ENCODE measurements around the gene APPL2.

The APPL2 gene

DNA sequence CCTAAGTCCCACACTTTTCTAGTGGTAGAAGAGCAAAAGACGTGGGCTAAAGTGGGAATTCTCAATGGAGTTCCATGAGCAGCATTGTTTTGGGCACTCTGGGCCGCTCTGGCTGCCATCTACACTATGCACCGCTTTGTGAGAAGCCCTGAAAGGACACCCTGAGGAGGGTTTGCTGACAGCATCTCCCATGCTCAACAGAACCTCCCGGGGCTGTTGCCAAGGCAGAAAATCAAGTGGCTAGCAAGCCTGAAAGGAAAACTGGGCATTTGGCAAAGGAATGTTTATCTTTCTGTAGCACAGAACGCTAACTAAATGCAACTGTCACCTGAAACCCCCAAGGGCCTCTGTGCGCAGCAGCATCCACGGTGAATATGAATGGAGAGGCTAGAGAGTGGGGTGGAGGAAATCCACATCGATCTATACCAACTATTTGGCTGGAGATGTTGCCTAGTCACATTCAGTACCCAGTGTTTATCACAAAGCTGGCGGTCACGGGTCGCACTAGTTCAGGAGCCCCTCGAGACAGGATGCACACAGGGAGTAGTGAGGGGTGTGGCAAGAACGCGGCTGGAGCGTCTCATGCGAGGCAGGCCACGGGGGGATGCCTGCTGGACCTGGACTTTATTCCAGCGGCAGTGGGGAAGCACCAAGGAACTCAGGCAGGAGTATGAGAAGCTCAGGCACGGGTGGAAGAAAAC, 14.2 kb downstream of the APPL2 start:
- no peak for DNase-seq

DNA sequence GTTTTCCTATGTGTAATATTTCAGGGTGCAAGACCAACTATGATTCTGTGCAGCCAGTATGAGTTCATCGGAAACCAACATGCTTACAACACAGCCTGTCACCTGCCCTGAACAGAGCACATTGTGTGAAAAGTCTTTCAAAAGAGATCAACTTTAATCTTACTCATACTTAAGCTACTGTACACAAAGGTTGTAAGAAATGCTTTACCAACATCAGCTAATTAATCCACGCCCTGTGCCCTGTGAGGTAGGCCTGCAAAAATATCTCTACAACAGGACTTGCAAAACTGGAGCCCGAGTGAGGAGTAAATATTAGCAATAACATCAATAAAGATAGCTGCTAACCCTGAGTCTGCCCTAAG, 15.1 kb downstream of the APPL2 start:
- DNase-seq, result no peak

DNA sequence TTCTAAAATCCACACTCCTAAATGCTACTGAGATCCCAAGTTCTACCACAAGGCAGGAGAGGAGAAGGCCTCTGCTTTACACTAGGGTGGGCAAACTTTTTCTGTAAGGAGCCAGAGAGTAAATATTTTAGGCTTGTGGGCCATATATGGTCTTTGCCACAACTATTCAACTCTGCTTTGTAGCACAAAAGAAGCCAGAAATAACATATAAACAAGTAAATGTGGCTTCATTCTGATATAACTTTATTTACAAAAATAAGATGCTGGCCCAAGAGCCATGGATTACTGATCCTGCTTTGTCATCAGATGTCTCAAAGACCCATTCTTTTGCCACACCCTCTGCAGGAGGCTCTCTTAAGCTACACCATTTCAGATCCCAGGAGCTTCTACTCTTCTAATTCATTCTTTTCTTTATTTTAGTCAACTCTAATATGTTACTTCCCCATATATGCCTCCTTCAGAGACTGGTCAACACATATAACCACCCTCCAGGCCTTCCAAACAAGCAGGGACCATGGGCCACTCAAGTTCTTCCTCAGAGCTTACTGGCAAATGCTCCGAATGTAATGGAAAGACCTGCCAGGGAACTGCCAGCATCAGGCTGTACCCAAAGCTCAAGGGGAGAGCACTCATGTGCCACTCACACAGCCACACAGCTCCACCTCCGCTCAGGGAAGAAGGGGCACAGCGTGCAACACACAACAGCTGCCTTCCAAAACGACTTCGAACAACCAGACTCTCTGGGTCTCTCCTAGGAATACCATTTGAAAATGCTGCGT, 15.6 kb downstream of the APPL2 start:
- no peak for DNase-seq

DNA sequence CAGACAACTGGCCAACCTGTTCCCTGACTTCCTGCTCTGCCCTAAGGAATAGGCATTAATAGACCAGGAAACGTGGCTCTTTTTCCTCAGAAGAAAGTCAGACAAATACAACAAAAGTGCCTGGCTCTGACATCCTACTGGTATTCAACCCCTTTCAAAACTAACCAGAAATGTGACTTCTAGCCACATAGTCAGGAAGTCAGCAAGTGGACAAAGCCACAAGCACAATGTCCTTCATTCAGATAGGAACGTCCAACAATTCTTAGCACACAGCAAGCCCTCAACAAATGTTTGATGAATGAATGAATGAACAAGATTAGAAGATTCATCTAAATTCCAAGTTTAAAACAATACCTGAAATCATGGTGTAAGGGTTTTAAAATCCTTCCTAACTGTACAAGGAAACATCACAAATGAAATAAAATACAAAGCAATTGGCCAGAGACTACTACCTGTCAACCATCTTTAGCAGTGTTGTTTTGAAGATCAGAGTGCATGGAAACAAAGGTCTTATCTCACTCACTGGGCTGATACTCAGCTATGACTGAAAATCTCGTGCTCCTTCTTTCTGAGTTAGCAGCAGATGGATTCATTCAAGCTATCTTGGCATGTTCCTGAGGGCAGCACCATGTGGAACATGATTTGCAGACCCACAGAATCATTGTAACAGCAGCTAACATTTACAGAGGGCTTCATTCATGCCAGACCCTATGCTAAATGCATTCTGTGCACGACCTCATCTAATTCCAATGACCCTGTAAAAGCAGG, 16.5 kb downstream of the APPL2 start:
- DNase-seq, result no peak

DNA sequence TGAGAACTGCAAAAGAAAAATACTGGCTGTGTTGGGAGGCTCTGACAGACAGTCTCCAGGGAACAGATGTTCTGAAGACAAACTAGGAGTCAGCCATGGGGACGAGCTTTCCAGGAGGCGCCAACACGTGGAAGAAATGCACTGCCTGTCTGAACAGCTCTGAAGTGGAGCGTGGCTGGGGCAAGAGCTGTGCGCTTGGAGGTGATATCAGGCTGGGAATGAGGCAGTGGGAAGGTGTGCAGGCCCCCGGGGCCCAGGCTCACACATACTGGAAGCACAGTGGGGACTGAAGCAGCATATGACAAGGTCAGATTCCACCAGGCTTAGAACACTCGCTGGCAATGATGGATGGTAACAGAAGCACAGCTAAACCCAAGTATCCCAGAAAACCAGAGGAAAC, 17.5 kb downstream of the APPL2 start:
- DNase-seq, result no peak

DNA sequence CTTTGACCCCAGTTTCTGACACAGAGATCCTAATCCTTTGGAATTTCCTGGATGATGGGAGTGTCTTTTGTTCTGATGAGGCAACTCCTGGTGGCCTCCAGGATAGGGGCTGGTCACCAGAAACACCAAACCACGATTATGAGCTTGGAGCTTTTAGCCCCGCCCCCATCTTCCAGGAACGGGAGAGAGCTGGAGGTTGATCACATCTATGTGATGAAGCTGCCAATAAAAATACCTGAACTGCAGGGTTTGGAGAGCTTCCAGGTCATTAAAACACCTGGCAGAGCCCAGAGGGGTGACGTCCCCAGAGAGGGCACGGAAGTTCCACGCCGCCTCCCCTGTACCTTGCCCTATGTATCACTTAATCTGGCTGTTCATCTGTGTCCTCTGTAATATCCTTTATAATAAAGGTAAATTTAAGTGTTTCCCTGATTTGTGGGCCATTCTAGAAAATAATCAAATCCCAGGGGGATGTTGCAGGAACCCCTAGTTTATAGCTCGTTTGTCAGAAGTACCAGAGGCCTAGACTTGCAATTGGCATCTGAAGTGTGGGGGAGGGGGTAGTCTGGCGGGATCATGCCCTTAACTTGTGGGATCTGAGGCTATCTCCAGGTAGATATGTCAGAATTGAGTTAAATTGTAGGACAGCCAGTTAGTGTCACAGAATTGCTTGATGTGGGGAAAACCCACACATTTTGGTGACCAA, 21.2 kb downstream of the APPL2 start:
- DNase-seq, result no peak

DNA sequence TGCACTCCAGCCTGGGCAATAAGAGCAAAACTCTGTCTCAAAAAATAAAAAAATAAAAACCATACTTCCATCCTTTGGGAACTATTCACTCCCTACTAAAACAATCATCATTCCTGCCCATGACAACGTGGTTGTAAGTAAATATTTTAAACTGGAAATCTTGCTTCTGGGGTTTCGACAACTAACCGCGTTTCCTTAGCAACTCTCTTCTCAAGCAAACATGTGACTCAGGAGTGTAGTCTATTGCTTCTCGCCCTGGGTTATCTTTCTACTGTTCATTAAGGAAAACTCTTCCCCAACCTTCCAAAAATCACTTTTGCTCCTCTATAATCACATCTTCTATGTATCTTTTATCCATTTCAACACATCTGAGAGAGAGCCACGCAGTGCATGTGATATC, 21.8 kb downstream of the APPL2 start:
- no peak for DNase-seq

DNA sequence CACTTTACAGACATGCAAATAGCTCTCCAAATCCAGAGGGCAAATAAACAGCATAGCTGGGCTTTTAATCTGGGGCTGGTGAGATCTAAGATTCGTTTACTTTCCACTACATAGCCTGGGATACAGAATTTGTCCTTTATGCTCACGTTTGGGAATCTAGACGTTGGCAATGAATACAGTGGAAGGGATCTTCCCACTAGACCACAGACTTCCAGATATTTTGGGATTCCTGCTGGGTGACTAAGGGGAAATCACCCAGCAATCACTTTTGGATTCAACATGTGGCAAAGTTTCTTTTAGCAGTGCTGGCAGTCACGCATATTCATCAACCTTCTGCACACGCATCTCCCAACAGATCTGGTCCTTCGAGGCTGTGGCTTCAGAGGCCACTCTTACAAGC, 23.5 kb downstream of the APPL2 start:
- no peak for DNase-seq

DNA sequence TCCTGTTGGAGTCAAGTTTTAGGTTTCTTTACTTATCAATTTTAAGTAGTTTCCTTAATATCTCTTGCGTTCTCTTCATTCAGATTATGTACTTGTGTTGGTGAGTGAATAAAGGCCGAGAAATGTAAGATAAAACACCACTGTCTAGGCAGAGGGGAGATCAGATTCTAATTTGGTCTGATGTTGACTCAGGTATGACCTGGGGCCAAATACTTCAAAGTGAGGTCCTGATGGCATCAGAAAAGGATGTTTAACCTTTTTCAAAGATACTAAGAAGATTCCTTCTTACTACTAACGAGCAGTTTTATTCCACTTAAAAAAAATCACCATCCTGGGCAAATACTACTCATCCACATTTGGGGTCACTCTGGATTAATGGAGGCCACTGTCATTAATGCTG, 26.9 kb downstream of the APPL2 start:
- DNase-seq, result no peak

DNA sequence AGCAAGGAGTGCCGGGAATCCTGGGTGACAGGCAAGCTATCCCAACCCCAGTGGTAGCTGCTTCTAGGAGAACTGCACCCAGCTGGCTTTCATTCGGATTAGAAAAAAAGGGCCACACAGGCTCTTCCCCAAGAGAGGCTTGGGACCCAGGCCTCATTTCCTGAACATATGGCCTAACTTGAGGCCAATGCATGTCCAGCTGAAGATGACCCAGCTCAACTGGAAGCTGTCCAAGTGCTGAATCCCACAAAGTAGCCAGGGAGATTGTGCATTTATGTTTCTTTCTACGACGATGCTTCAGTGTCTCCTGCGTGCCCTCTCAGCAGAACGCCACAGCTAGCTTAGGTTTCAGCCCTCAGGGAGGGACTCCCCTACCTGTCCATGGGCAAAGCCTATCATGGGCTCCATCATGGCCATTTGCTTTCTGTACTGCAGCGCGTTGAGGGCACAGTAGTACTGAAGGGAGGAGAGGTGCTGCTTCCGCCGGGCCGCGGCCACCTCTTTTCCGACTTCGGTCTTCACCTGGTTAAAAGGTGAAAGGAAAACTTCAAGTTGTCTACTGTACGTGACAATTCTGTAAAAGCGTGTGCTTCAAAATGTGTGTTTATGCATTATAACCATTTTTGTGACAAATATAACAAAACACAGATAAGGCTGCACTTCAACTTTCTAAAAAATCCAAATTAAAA, 29.1 kb downstream of the APPL2 start:
- DNase-seq, result no peak

DNA sequence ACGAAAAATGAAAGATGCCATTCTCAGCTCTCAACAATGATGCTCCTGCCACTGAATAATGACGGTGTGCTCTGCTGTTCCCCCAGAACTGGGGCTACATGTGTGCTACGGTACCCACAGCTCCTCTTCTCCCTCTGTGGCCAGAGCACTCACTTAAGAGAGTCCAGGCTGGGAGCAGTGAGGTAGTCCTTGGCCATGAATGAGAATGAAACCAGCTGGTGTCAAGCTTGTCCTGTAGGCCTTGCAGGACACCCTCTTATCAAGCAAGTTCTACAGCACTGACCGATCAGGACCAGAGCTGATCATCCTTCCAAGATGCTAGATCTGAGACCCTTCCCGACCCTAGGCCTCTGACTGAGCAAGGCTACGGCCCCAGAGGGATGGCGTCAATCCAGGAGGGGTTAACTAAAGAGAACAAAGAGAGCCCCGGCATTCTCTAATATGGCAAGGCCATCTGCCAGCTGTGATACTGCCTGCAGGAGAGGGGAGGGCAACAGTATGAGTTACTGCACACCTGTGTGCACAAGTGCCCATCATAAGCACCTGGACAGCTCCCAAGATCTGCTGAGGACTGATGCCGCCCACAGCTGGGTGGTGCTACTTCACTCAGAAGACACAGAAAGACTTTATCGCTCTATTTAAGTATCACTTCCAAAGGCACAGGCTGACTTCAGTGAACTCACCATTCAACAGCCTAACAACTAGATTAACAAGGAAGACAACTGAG, 30.5 kb downstream of the APPL2 start:
- DNase-seq, result no peak

DNA sequence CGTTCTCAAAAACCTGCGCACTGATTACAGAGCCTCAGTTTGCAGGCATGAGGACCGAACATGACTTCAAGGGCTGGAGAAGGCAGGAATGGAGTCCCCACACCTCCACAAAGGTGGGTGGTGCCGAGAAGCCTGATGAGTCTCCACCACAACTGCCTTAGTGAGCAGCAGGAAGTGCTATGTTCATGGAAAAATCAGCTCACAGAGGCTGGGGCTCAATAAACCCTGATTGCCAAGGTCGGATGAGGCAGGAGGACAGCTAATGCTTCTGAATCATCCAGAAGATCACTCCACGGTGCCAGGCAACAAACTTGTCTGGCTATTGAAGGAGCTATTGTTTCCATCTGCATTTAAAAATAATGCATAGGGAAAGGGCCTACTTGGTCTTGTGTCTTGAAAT, 31.1 kb downstream of the APPL2 start:
- no peak for DNase-seq

DNA sequence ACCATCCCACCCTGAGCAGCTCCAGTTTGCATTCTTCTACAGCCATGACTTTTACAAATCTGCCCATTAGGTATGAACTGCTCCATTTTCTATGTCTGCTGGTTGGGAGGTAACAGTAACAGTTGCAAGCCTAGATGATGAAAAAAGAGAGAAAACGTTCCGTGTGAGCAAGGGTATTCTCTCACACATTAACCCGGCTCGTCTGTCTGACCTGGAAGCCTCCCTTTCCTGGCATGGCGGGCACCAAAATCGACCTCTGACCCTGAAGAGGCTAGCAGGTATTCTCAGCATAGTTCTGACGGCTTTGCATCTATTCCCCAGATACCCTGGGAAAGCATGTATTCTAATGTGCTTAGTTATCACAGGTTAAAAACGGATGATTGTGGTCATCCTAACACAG, 31.8 kb downstream of the APPL2 start:
- no peak for DNase-seq

DNA sequence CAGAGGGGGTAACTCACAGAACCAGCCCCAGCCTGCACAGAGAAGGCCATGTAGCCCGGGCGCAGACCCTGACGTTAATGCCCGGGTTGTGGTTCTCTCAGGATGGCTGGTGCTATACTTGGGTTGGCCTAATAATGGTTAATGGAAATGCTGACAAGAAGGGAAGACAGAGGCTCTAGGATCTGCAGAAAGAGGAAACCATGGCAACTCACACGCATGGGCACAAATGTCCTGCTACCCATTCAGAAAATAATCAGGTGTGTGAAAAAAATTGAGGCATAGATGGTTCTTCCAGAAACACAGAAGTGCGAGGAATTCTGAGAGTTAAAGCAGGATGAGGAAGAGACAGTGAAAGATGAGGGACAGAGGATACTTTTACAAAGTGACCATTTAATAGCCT, 33.8 kb downstream of the APPL2 start:
- DNase-seq, result no peak

DNA sequence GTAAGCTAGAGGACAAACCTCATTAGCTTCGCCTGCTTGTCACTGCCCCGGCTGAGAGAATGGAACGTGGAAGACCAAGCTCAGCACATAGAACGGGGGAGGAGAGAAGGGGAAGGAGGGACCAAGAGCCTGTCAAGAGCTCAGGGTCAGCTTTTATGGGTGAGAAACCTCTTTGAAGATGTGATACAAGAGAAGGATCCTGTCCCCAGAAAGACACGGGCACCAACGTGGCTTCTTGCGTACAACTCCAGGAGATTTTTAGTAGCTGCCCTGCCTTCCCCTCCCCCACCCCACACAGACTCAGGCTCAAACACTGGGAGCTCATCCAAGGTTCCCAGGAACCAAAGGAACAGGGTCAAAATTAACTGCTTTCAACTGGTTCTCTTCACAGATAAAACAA, 34.7 kb downstream of the APPL2 start:
- DNase-seq, result peak; percentile 35

DNA sequence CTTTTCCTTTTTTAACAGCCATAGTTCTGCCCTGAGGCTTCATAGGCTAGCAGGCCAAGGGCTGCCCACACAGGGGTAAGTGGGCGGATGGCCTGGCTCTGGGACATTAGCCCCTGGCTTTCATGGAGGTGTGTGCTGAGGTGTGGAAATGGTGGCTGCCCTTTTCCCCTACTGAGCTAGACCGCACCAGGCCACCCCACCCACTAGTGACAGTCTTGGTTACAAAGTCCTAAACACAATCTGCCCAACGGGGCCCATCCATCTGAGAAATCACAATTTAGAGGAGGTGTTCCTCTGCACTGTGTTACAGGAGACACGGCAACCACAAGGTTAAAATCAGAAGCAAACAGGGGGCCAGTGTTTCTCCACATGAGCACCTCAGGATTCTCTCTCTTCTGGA, 35.6 kb downstream of the APPL2 start:
- DNase-seq, result no peak

DNA sequence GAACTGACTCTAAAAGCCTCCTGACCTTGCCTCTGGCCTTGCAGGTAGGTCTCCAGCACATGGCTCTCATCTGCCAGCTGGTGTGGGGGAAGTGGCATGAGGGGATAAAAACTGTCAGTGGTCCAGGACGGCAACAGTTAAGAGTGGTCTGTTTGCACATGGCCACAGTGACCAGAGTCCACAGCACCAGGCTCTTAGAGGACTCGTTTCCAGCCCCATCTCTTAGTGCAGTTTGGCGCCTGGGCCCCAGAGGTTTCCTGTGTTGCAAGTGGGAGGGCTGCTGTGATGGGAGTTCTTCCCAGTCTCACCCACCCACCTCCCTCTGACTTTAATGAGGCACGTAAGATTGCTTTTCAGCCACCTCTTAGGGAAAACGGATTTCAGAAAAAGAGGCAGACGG, 37.0 kb downstream of the APPL2 start:
- DNase-seq, result no peak

DNA sequence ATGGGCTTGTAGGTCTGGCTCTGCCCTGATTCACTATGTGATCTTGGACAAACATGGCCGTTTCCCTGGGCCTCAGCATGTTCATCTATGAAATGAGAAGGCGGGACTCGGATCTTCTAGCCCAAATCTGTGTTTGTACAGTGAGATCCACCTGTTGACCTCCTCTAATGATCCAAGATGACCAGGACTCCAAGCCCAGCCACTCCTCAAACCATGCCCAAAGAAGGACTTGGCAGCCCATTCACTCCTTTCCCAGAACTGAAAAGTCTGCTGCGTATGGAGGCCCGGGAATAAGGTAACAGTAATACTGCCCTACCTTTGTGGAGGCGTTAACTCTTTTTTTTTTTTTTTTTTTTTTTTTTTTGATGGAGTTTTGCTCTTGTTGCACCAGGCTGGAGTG, 39.9 kb downstream of the APPL2 start:
- no peak for DNase-seq

DNA sequence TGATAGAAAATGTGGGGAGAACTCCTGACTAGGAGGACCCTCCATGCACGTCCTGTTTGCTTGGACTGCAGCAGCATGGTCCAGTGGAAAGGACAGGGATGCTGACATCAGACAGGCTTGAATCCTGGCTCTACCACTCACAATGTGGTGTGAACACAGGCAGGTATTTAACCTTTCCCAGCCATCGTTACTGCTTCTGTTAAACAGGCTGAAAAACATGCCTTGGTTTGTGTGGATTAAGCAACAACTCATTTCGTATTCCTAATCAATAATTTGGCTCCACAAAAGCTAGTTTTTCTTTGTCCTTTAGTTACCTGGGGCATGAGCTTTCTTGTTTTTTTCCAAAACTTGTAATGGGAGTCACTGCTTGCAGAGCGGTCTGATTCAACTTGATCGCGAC, 41.0 kb downstream of the APPL2 start:
- no peak for DNase-seq

DNA sequence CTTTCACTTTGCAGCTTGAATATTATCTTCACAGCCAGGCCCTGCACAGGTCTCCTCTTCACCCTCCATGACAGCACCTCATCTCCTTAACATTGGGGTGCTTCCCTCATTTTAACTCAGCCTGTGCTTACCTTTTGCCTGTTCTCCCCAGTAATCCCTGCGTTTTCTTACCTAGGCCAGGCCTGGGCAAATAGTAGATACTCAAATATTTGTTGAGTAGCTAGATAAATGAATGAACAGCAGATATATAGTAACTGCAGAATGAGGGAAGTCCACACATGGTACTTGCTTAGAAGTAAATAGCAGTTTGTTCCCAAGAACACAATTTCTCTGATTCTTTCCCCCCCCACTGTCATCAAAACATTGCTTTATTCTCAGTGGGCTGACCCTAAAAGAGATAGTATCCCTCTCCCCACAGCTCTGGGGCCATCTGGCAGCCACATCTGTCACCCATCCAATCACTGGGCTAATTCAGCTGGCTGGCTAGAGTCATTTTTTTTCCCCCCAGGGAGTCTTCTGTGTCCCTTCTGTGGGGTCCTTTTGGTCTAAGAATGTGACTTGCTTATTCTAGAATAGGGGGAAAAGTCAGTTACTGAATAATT, 43.2 kb downstream of the APPL2 start:
- peak; percentile 54 for DNase-seq

DNA sequence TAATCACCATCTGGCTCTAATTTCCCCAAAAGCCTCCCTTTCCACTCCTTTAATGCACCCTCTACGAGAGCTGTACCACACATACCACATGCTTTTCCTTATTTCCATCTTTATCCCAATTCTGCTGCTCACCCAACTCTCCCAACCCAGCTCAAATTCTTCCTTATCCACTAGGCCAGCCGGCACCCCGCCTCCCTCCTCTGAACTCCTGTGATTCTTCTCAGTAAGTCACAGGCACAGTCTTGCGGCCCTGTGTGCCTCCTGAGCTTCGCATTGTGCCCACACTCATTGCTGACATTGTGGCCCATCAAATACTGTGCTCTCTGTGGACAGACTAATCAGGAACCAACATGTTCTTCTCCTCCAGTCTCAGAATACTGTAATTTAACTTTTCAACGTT, 45.4 kb downstream of the APPL2 start:
- DNase-seq, result no peak

DNA sequence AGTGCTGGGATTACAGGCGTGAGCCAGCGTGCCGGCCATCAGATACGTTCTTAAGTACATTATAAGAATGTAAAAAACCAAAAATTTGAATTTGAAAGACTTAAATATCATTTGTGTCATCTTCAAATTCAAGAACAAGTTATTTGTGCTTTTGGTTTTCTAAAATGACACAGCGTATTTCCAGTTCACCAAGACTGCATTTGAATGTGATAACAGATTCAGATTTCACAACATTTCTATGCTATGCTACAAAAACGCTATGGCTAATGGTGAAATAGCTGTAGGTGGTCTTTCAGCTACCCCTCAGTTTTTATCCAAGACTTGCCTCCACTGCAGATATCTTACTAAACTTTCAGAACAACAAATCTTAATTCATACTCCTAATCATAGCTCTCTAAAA, 46.7 kb downstream of the APPL2 start:
- DNase-seq, result no peak

Measured in midbrain (tissue), 1 donor.